ENCODE results near the gene LAMA5.

The LAMA5 gene

DNA sequence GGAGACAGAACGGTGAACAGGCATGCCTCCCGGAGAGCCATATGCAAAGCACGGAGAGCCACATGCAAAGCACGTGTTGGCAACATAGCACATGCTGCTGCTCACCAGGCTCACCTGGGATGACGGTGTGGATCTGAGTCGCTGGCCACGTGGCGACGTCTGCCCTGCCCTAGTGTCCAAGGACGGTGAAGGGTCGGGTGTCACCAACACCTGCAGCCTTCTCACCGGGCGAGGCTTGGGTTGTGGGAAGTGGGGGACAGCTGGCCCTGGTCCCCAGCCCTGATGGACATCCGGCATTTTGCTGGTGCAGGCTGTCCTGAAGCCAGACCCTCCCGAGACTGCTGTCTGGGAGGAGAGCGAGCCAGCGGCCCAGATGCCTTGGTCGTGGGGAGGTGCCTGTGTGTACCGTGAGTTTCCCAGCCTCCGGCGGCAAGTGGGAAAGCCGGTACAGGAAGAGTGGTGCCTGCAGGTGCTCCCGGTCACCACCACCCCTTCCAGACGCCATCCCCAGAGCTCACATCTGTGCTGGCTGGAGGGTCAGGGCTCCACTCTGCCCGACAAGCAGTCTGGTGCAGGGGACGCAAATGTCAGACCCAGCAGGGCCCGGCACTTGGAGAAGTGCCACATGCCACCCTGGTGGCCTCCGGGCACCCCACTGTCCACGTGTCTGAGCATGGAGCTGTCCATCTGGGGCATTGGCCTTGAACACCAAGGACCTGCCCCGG is 70.2 kb downstream of the LAMA5 start:
- 0 out of 2 replicates have a peak, but pooled peaks cover 3% of the 10 kb centered on the region for H3F3A ChIP-seq (ENCODE audit: insufficient read depth, low read length)
- TF ChIP-seq EZH2phosphoT487 (IDR thresholded peaks at IDR 0.05; ENCODE audit: low read length) (no peak), CTCF (IDR thresholded peaks at IDR 0.05; ENCODE audit: low read length) (no peak), EZH2 (optimal IDR thresholded peaks at IDR 0.05; ENCODE audit: low read depth, low read length) (no peak)
- H3K4me2 ChIP-seq (ENCODE audit: low read depth, low read length), result no peak overlapping the region
- no peaks in the 10 kb centered on the region for H3K79me2 ChIP-seq (ENCODE audit: low read length)
- no peaks in the 10 kb centered on the region for H3K4me1 ChIP-seq (ENCODE audit: low read length)
- H2AFZ ChIP-seq (ENCODE audit: low read length), result no peak overlapping the region
- H3K9ac ChIP-seq (ENCODE audit: low read length), result no peak overlapping the region
- no peak overlapping the region for H3K27ac ChIP-seq (ENCODE audit: low read length)
- H3K4me3 ChIP-seq (ENCODE audit: low read length), result no peak overlapping the region
- H3K9me2 ChIP-seq (replicated peaks; ENCODE audit: insufficient read depth, low read length), result no peaks in the 10 kb centered on the region
- no peaks in the 10 kb centered on the region for H3K9me3 ChIP-seq (replicated peaks; ENCODE audit: insufficient read depth, low read length)
- H3K36me3 ChIP-seq (replicated peaks; ENCODE audit: insufficient read depth, low read length), result no peaks in the 10 kb centered on the region
- H4K20me1 ChIP-seq (ENCODE audit: insufficient read depth, low read length), result no peaks in the 10 kb centered on the region
- H3K27me3 ChIP-seq (replicated peaks; ENCODE audit: insufficient read depth, low read length), result no peaks in the 10 kb centered on the region
- no peak for DNase-seq

DNA sequence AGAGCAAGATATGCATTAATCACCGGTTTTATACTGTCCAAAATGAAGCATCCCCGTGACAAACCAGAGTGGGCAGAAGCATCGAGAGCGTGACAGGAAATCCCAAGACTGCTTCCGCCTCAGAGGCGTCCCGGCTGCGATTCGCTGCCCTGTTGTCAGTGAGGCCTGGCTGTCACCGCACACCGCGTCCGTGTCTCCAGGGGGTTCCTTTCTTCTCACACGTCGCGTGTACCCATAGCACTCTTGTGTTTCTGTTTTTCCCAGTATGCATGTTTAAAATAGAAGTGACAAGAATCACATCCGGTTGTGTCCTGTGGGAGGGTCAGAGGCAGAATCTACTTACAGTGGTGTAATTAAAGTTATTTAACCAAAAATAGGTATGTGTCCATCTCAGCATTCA is 72.6 kb downstream of the LAMA5 start:
- Histone ChIP-seq H3F3A (ENCODE audit: insufficient read depth, low read length) (no peaks in the 10 kb centered on the region), H3K27ac (ENCODE audit: low read length) (no peak overlapping the region), H3K9ac (ENCODE audit: low read length) (no peak overlapping the region), H3K9me2 (replicated peaks; ENCODE audit: insufficient read depth, low read length) (no peaks in the 10 kb centered on the region), H3K4me2 (ENCODE audit: low read depth, low read length) (no peak overlapping the region), H3K4me3 (ENCODE audit: low read length) (no peak overlapping the region), H4K20me1 (ENCODE audit: insufficient read depth, low read length) (no peaks in the 10 kb centered on the region), H3K4me1 (ENCODE audit: low read length) (no peaks in the 10 kb centered on the region), H3K27me3 (replicated peaks; ENCODE audit: insufficient read depth, low read length) (no peaks in the 10 kb centered on the region), H3K79me2 (ENCODE audit: low read length) (no peaks in the 10 kb centered on the region), H2AFZ (ENCODE audit: low read length) (no peak overlapping the region), H3K36me3 (replicated peaks; ENCODE audit: insufficient read depth, low read length) (no peaks in the 10 kb centered on the region), H3K9me3 (replicated peaks; ENCODE audit: insufficient read depth, low read length) (no peaks in the 10 kb centered on the region)
- no peak for TF ChIP-seq EZH2 (optimal IDR thresholded peaks at IDR 0.05; ENCODE audit: low read depth, low read length)
- no peak for TF ChIP-seq EZH2phosphoT487 (IDR thresholded peaks at IDR 0.05; ENCODE audit: low read length)
- TF ChIP-seq CTCF (IDR thresholded peaks at IDR 0.05; ENCODE audit: low read length), result no peak
- no peak for DNase-seq

DNA sequence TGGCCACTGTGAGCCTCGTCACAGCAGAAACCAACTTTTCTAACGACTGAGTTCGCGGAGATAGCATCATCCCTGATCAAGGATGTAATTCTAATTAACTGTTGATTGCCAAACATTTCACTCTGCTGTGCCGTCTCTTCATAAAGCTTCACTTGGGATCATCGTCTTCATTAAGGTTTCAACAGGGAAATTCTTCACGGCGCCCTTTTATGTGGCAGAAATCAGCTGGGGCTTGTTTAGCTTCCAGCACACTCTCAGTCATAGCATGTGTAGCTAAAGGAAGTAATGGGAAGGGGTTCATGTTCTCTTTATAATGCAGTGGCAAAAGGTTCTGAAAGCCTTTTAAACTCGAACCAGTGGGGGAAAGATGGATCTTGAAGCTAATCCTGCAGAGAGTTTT is 73.2 kb downstream of the LAMA5 start:
- TF ChIP-seq EZH2phosphoT487 (IDR thresholded peaks at IDR 0.05; ENCODE audit: low read length) (no peak), CTCF (IDR thresholded peaks at IDR 0.05; ENCODE audit: low read length) (no peak), EZH2 (optimal IDR thresholded peaks at IDR 0.05; ENCODE audit: low read depth, low read length) (no peak)
- Histone ChIP-seq H2AFZ (ENCODE audit: low read length) (no peak overlapping the region), H3K27me3 (replicated peaks; ENCODE audit: insufficient read depth, low read length) (no peaks in the 10 kb centered on the region), H3K4me1 (ENCODE audit: low read length) (no peaks in the 10 kb centered on the region), H3K9me3 (replicated peaks; ENCODE audit: insufficient read depth, low read length) (no peaks in the 10 kb centered on the region), H4K20me1 (ENCODE audit: insufficient read depth, low read length) (no peaks in the 10 kb centered on the region), H3K27ac (ENCODE audit: low read length) (no peak overlapping the region), H3K4me2 (ENCODE audit: low read depth, low read length) (no peak overlapping the region), H3K79me2 (ENCODE audit: low read length) (no peaks in the 10 kb centered on the region), H3K9me2 (replicated peaks; ENCODE audit: insufficient read depth, low read length) (no peaks in the 10 kb centered on the region), H3F3A (ENCODE audit: insufficient read depth, low read length) (no peaks in the 10 kb centered on the region), H3K4me3 (ENCODE audit: low read length) (no peak overlapping the region), H3K36me3 (replicated peaks; ENCODE audit: insufficient read depth, low read length) (no peaks in the 10 kb centered on the region), H3K9ac (ENCODE audit: low read length) (no peak overlapping the region)
- DNase-seq, result no peak

All from MM.1S (cell line).